H54 (cell line): ENCODE data around the gene FAM25A.
"Not testable (repeated sequence)": the region's sequence is repeated elsewhere in the genome, so short reads cannot be mapped to it uniquely, and the experiment has no call there.

Source experiments
- DNase-seq: peaks from one replicate; pipeline ENCODE4 v3.0.0; 2011; ENCODE audit warnings: low spot score, mixed read lengths; ENCODE audit not compliant: insufficient read length
- FAIRE-seq: peaks from 3 replicates; lab custom pipeline; 2011; peaks lifted over from hg19 to GRCh38; lab: Jason Lieb, UNC
- POLR2A ChIP-seq: IDR thresholded peaks from 2 replicates; pipeline ENCODE4 v1.6.1; 2011; ENCODE audit warnings: low read depth, mild to moderate bottlenecking, low read length

The FAM25A gene

GRCh38 chr10:86992456-86992855, 27.6 kb upstream of the FAM25A start:
- no peak for DNase-seq
- no peak for FAIRE-seq
- no peak for TF ChIP-seq POLR2A

GRCh38 chr10:86992929-86993328, 27.2 kb upstream of the FAM25A start:
- DNase-seq (no peak), FAIRE-seq (no peak)
- no peak for TF ChIP-seq POLR2A

DNA sequence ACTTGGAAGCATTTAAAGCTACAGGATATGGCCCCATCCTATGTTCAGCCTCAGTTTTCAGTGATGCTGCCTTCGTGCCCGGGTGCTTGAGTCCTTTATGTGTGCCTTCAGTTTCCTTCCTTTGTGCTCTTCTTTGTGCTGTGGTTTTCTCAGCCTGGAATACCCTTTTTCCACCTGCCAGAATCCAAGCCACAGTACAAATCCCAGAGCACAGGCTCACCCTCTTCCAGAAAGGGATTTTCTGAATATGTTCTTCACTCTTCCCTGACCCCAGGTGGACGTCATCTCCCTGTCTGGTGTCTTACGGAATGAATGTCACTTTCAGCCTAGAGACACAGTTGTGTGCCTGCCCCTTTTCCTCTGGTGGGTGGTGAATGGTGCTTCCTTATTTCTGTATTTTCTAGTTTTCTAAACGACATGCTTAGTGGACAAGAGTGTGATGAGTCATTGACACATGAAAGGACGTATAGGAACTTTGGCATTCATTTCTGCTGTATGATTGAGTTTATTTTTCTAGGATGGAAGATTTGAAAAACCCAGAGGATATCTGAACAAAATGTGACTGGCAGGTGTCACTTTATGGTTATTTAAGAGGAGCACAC, 20.2 kb upstream of the FAM25A start:
- peak; percentile 27 for FAIRE-seq
- not testable (repeated sequence) for DNase-seq

DNA sequence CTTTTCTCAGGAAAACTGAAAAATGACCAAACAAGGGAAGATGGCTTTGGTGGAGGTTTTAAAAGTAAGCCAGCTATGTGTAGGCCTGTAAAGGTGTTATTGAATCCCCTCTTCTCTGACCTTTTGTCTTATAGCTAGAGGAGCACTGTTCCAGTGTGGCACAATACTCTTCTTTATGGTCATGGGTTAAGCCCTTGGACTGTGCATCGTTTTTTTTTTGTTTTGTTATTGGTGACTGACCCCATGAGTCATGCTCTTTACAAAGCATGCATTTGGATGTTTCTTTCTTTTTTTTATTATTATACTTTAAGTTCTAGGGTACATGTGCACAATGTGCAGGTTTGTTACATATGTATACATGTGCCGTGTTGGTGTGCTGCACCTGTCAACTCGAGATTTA, 19.6 kb upstream of the FAM25A start:
- no peak for TF ChIP-seq POLR2A
- DNase-seq, result no peak
- no peak for FAIRE-seq

GRCh38 chr10:87007124-87007523, 13.0 kb upstream of the FAM25A start:
- not testable (repeated sequence) for FAIRE-seq, DNase-seq

- FAIRE-seq, DNase-seq: not testable (repeated sequence)
These were observed 12.4 kb upstream of the FAM25A start for GRCh38 chr10:87007674-87008073.

GRCh38 chr10:87008303-87008702, 11.8 kb upstream of the FAM25A start:
- not testable (repeated sequence) for FAIRE-seq, DNase-seq

GRCh38 chr10:87009134-87009696, 10.9 kb upstream of the FAM25A start:
- DNase-seq, FAIRE-seq: not testable (repeated sequence)

DNA sequence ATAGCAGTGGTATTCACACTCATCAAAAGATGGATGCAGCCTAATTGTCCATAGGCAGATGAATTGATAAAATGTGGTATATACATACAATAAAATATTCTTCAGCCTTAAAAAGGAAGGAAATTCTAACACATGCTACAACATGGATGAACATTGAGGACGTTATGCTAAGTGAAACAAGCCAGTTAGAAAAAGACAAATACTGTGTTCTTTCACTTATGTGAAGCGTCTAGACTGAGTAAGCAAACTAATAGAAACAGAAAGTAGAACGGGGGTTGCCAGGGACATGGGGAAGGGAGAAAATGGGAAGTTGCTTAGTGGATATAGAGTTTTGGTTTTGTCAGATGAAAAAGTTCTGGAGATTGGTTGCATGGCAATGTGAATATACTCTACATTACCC, 6.6 kb upstream of the FAM25A start:
- not testable (repeated sequence) for DNase-seq, FAIRE-seq

GRCh38 chr10:87014986-87015716, 4.9 kb upstream of the FAM25A start:
- DNase-seq, FAIRE-seq: not testable (repeated sequence)

DNA sequence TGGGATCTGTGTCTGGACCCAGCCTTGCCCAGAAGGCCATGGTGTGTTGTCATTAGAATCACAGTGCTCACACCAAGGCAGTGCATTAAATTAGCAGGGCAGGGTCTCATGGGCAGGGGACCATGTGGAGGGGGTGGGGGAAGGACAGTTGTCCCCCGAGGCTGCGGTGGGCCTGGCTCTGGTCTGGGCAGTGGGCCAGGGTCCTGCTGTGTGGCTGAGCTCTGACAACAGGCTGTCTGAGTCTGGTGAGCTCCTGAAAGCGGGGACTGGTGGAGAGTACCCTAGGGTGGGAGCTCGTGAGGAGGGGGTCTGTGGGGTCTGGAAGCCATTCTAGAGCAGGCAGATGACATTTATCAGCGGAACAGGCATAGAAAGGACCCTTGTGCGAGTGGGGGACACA, 2.0 kb upstream of the FAM25A start:
- FAIRE-seq, DNase-seq: not testable (repeated sequence)

- not testable (repeated sequence) for DNase-seq, FAIRE-seq
These were observed 1.0 kb upstream of the FAM25A start for GRCh38 chr10:87019066-87019465.

DNA sequence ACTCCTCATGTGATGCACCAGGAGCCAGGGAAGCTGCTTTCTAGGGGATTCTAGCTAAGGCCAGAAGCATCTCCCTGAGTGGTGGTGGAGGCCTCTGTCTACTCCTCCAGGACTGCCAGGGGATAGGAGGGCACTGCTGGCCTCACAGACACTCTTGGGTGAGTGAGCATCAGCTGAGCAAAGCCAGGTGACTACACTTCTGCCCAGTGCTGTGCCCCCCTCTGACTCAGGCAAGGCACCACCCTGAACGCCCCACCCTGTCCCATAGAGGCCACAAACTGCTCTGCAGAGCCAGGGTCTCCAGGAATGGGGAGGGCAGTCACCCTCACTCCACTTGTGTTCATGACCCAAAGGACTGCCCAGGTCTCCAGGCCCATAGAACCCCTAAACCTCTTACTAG, 590 bp upstream of the FAM25A start:
- FAIRE-seq, result not testable (repeated sequence)

GRCh38 chr10:87025285-87025958, 5.3 kb downstream of the FAM25A start:
- FAIRE-seq, result peak; percentile 30
- DNase-seq, result peak; percentile 18

More for the DNA sequence above, 590 bp upstream of the FAM25A start:
- DNase-seq, result not testable (repeated sequence)

GRCh38 chr10:87026747-87027508, 6.8 kb downstream of the FAM25A start:
- not testable (repeated sequence) for DNase-seq, FAIRE-seq

GRCh38 chr10:87030419-87030818, 10.3 kb downstream of the FAM25A start:
- not testable (repeated sequence) for DNase-seq, FAIRE-seq
